Limb (tissue), 2 donors: Measurements from ENCODE around the gene CENPS.

Source experiments
- DNase-seq, 2 donors: peaks; one replicate each; pipeline ENCODE4 v3.0.0-alpha.2; 2016; ENCODE audit errors: extremely low spot score in 2 of 2

The CENPS gene

DNA sequence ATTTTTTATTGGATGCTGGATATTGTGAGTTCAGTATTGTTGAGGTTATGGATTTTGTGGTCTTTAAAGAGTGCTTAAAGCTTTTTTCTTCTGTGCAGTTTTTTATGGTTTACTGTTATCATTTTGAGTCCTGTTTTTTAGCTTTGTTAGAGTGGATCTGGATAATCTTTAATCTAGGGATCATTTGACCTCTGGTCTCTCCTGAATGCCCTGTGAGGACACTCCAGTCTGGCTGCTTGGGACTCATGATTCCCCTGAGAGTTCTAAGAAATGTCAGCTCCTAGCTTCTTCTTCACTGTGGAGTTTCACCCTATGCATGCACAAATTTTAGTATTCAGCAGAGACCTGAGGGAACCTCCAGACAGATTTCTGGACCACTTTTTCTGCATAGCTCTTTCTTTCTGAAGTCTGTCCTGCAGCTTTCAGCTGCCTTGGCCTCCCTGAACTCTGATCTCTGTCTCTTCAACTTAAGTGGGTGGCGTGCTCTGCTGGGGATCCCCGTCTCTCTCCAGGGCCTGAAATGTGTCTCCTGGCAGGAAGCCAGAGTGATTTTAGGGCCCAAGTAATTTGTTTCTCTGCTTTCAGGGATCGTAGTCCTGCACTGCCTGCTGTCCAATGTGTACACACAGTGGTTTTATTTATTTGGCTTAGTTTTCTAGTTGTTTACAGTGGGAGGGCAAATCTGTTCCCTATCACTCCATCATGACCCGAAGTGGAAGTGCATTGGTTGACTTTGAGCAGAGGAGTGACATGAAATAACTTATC, 59.2 kb downstream of the CENPS start:
- no peak for DNase-seq

- no peak for DNase-seq
Measured at GRCh38 chr1:10490286-10490970, 60.2 kb downstream of the CENPS start.
